Measurements from ENCODE around the gene BAZ1B.
"Not testable (repeated sequence)": the region's sequence is repeated elsewhere in the genome, so short reads cannot be mapped to it uniquely, and the experiment has no call there.

The BAZ1B gene

DNA sequence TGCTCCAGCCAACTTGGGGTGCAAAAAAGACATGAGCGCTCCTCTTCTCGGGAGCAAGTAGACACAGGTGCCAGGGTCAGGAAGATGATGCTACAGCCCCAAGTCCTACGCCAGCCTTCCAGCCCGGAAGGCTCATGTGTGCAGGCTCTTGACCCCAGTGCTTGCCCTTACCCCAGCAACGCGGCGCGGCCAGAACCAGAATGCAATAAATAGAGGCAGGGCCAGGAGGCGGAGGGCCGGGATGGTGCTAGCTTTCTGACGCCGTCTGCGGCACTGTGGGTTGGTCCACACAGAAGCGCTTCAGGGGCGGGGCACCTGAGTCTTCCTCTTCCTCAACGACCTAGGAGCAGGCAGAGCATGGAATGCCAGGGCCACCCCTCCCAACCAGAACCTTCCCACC is 15.0 kb upstream of the BAZ1B start:
- no peak for DNase-seq

DNA sequence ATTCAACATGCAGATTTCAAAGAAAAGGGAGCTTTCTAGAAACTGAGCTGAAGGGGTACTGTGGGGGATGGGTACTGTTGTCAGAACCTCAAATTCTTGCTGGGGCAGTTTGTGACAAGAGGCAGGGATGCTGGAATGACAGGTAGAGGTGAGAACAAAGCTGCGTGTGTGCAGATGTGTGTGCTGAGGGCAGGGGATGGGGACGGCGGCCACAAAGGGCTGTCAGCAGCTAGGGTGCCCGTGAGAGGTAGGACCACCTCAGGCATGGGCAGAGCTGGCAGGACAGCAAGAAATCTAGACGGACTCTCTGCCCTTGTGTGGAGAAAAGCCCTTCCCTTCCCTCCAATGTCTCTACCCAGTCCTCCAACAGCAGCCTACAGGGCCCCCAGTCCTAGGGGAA is 14.4 kb upstream of the BAZ1B start:
- no peak for DNase-seq

DNA sequence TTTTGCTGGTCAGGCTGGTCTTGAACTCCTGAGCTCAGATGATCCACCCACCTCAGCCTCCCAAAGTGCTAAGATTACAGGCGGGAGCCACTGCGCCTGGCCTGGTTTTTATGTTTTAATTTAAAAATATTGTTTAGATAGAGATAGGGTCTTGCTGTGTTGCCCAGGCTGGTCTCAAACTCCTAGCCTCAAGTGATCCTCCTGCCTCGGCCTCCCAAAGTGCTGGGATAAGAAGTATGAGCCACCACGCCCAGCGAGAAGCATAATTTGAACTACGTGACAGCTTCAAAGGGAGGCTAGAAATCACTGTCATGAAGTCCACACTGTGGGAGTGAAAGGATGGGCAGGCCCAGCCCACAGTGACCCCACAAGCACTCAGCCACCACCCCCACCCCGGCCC is 13.8 kb upstream of the BAZ1B start:
- DNase-seq: not testable (repeated sequence)

DNA sequence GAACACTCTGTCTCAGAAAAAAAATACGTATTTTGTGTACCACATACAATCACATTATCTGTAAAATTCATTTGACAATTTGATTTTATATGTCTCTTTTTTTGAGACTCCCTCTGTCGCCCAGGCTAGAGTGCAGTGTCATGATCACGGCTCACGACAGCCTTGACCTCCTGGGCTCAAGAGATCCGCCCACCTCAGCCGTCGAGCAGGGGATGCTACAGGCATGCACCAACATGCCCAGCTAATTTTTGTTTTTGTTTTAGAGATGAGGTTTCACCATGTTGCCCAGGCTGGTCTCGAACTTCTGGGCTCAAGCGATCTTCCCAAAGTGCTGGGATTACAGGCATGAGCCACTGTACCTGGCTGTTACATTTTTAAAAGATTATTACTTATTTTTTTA is 11.6 kb upstream of the BAZ1B start:
- no peak for DNase-seq

DNA sequence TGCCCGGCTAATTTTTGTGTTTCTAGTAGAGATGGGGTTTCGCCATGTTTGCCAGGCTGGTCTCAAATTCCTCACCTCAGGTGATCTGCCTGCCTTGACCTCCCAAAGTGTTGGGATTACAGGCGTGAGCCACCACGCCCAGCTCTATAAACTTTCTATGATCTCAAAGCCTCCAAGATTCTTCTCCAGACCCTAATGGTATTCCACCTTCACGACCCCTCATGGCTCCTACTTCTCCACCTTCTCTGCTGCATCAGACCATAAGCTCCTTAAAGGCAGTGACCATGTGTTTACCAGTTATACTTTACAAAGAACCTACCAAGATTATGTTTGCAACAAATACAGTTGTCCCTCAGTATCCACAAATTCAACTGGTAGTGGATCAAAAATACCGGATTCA is 10.1 kb upstream of the BAZ1B start:
- no peak for DNase-seq

DNA sequence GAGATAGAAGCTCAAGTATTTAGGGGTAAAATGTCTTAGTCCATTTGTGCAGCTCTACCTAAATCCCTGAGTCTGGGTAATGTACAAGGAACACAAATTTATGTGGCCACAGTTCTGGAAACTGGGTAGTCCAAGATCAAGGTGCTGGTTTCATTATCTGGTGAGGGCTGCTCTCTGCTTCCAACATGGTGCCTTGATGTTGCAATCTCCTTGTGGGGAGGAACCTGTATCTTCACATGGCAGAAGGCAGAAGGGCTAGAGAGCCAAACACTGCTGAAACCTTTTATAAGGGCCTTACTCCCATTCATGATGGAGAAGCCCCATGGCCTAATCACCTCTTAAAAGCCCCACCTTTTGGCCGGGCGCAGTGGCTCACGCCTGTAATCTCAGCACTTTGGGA is 8.7 kb upstream of the BAZ1B start:
- DNase-seq: no peak

DNA sequence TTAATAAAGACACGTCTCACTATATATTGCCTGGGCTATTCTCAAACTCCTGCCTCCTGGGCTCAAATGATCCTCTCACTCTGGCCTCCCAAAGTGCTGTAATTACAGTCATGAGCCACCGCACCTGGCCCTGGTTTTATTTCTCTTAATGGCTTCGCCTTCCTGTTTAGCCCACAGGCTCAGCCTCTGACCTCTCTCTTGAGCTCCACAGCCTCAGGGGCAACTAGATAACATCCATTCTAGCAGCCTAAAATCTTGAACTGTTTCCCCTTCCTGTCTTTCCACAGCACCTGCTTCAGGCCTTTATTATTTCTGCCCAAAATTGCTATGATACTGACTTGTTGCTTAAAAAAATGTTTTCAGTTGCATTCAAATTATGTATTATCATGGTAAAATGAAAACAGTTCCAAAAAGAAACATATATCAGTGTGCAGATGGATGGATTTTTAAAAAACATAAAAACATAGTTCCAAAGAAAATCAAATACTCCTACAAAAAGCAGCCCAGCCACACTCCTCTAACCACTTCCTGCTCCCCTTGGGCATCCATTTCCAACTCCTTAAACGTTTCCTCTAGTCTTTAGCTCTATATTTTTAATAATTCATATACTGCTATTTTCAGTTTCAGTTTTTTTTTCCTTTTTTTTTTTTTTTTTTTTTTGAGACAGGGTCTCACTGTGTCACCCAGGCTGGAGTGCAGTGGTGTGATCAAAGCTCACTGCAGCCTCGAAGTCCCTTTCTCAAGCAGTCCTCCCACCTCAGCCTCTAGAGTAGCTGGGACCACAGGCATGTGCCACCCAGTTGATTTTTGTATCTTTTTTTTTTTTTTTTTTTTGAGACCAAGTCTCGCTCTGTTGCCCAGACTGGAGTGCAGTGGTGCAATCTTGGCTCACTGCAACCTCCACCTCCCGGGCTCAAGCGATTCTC is 5.1 kb upstream of the BAZ1B start:
- no peak for DNase-seq

DNA sequence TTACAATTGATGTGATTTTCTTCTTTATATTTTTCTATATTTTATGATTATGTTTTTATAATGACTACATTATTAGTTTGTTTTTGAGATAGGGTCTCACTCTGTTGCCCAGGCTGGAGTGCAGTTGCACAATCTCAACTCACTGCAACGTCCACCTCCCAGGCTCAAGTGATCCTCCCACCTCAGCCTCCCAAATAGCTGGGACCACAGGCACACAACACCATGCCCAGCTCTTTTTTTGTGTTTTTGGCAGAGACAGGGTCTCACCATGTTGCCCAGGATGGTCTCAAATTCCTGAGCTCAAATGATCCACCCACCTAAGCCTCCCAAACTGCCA is 4.0 kb upstream of the BAZ1B start:
- not testable (repeated sequence) for DNase-seq

DNA sequence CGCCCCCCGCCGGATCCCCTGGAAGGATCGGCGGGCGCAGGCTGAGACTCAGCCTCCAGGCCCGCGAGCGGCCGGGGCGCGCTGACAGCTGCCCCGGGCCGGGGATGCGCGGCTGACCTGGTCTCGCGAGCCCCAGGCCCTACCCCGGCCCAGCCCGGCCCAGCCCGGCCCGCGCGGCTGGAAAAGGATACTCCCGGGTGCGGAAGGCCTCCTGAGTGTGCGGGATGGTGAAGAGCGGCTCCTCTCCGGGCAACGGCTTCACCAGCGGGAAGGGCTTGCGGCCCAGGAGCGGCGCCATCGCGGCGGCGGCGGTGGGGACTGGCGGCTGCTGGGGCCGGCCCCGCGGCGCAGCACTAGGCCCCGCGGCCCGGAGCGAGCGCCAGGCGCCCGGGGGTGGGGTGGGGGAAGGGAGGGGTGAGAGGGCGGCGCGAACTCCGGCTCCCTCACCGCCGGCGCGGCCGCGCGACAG is 423 bp downstream of the BAZ1B start:
- no peak for DNase-seq

DNA sequence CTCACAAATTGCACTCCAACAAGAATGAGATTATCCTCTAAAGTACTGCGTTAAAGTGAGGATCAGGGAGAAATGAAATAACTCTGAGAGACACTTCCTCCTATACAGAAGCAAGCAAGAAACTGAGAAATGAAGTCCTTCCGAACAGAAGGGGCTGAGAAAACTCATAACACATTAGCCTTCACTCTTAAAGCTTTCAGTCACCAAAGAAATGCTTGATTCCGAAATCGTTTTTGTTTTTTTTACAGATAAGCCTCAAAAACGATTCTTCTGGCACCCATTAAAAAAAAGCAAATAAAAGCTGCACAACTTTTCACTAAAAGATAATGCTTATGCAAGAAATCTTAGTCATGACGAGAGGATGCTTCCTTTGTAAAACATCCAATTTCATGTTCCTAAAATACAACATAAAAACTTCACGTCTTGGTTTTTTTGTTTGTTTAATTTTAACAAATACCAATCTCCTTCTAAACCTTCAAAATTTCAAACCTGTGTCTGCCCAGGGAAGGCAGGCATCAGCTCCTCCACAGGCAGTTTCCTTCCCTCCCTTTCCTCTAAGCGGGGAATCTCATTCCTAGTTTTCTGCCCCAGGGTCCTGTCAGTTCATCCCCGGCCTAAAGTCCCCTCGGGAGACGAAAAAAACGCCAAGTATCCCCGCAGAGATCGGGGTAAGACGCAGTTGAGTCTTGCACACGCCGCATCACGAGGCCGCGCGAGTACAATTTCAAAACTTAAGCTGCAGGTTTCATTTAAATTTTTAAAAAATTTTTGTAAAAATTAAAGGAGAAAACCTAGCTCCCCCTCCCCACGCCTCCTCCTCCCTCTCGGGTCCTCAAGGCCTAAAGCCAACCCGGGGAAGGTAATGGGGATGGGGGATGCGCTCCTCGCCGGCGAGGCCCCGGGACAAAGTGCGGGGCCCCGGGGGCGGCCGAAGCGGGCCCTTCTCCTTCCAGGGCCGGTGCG is 1.1 kb downstream of the BAZ1B start:
- DNase-seq: no peak

DNA sequence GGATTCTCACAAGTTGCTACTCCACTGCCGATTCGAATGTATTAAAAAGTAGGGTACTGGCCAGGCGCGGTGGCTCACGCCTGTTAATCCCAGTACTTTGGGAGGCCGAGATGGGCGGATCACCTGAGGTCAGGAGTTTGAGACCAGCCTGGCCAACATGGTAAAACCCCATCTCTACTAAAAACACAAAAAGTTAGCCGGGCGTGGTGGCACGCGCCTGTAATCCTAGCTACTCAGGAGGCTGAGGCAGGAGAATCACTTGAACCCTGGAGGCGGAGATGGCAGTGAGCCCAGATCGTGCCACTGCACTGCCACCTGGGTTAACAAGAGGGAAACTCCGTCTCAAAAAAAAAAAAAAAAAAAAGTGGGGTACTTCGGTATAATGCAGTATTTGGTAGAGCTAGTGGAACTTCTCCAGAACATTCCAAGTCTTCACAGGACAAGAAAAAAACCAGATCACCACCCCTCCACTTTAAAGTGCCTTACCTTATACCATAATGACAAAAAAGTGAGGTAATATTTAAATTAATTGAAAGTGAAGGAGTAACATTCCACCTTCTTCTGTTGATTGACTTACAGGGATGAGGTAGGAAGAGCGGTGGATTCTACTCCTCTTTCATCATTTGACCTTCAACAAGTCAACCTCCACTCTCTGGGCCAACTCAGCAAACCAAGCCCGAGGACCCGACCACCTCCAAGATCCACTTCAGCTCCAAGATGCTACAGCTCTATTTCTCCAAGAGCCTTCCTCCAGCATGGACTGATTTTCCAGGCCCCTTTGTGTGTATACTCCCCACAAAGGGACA is 2.0 kb downstream of the BAZ1B start:
- no peak for DNase-seq

DNA sequence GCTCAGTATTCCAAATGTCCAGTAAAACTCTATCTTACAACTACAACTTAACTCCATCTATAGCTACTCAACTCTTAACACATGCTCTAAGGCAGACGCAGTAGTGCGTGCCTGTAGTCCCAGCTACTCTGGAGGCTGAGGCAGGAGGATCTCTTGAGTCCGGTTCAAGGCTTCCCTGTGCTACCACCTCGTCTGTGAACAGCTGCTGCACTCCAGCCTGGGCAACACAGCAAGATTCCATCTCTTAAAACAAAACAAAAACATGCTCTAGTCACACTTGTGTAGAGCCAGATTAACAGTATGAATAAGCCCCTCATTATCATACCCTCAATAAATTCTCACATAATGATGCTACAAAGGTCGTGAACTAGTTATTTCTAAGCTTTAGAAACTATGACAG is 3.6 kb downstream of the BAZ1B start:
- DNase-seq: no peak

DNA sequence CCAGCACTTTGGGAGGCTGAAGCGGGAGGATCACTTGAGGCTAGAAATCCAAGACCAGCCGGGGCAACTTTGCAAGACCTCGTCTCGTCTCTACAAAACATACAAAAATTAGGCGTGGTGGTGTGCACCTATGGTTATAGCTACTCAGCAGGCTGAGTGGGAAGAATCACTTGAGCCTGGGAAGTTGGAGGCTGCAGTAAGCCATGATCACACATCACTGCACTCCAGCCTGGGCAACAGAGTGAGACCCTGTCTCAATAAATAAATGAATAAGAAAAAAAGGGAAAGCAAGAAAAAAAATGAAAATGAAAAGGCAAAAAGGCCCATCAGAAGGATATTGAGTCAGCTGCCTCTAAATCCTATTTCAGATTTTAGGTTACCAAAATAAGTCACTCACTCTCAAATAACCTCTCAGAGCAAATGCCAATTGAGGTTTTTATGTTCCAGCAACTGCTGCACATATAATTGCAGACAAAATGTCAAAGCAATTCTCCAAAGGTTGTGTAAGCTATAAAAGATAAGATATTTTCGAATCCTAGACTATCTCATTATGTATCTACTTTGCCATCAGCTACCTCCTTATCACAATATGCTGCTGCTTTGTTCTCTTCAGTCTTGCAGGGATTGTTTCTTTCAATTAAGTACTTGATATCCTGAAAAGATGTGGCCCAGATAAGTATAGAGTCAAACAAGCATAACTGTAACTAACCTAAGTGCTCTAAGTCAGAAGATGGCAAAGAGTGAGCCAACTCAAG is 4.7 kb downstream of the BAZ1B start:
- DNase-seq: no peak

DNA sequence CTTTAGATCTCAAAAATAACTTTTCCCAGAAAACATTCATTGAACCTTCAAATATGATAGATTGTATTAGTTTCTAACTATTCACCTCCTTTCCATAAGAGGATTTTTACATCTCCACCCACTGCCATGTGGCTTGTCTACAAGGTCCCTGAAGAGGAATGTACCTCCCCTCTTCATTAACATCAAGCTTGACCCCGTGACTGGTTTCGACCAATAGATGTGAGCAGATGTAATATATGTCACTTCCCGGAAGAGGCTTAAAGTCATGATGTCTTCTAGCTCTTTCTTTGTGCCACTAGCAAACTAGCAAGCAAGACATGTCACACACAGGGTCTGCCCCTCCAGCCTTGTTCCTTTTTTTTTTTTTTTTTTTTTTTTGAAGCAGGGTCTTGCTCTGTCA is 6.9 kb downstream of the BAZ1B start:
- DNase-seq: no peak

DNA sequence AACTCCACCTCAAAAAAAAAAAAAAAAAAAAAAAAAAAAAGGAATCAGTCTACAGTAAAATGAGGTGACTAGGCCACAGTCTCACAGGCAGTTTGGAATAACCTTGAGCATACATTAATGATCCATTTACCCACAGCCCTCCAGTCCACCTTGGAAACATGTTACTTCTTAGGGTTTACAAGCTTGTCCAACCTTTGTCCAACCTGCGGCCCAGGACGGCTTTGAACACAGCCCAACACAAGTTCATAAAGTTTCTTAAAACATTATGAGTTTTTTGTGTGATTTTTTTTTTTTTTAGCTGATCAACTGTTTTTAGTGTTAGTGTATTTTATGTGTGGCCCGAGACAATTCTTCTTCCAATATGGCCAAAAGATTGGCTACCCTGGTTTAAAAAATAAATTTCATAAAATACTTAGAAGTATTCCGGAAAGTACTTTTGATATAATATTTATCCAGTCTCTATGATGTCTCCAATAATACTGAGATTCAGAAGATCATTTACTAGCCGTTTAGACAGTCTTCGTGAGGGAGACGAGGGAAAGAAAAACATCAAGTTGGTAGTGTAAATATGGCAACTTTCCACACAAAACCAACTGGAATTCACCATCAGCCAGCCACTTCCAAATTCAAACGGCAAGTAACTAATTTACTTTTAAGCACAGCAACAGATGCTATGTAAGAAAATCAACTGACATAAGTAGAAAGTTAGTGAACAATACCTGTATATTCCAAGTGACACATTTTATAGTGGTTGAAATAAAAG is 9.9 kb downstream of the BAZ1B start:
- DNase-seq: no peak

DNA sequence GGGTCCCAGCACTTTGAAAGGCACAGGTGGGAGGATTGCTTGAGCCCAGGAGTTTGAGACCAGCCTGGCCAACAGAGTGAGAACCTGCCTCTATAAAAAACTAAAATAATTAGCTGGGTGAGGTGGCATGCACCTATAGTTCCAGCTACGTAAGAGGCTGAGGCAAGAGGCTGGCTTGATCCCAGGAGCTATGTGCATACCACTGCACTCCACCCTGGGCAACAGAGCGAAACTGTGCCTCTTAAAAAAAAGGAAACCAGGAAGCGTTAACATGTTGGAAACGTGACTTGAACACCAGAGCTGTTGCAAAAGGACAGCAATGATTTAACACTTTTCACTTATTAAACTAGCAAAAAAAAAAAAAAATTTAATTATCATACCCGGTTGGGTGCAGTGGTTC is 12.6 kb downstream of the BAZ1B start:
- no peak for DNase-seq

DNA sequence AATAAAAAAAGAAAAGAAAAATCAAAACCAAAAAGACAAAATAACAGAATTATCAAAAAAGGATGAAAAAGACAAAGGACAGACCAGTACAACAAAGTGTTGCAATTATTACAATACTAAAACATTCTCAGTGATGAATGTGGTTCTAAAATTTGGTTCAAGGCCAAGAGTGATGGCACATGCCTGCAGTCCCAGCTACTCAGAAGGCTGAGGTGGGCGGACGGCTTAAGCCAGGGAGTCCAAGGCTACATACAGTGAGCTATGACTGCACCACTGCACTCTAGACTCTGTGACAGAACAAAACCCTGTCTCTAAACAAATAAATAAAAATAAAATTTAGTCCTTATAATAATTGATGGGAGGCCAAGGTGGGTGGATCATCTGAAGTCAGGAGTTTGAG is 14.5 kb downstream of the BAZ1B start:
- DNase-seq: no peak

DNA sequence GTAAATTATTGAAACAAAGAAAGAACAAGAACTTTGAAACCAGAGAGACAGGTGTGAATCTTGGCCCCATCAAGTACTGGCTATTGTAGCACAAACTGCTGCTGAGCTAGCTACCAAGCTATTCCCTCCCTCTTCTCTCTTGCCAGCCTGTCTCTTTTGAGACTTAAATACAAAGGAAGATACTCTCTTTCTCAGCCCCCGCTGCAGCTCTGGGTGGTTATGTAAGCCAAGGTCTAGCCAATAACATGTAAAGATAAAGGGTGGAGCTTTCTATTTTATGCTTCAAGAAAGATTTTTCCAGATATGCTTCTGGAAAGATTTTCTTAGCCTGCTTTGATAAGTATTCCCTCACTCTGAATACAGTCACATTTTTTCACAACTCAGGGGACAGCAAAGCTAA is 17.2 kb downstream of the BAZ1B start:
- DNase-seq: no peak

DNA sequence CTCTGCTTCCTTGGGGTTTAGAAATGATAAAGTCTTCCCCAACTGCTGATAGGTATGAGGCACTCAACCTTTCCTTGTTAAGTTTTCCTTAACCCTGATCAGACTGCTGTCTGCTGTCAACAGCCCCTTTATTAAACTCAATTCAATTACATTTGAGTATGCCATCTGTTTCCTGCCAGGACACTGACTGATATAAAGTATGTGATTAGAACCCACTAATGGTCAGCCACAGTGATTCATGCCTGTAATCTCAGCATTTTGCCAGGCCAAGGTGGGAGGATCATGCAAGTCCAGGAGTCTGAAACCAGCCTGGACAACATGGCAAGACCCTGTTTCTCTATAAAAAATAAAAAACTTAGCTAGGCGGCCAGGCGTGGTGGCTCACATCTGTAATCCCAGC is 18.1 kb downstream of the BAZ1B start:
- no peak for DNase-seq

DNA sequence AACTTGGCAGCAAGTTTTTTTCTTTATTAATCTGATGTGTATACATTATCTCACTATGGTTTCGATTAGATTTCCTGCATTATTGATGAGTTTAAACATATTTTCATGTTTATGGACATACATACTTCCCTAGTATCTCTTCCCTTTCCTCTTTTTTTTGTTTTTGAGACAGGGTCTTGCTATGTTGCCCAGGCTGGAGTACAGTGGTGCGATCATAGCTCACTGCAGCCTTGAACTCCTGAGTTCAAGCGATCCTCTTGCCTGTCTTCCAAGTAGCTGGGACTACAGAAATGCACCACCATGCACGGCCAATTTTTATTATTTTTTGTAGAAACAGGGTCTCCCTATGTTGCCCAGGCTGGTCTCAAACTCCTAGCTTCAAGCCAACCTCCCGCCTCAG is 18.9 kb downstream of the BAZ1B start:
- DNase-seq: no peak

DNA sequence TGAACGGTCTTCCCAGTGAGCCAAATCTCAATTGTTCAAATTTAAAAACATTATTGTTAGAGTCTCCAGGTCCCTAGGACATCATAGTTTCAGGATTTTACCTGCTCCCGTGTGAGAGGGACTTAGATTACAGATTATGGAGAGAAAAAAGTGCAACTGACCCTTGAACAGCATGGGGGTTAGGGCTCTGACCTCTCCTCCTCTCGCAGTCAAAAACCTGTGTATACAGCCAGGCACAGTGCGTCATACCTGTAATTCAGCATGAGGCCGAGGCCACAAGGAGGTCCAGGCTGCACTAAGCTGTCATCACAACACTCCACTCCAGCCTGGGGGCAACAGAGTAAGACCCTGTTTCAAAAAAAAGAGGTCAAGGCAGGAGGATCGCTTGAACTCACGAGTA is 25.5 kb downstream of the BAZ1B start:
- DNase-seq: no peak

Data from left hindlimb (tissue), 1 donor.